Stimulated activated CD4-positive, alpha-beta T cell treated with anti-CD3 and anti-CD28 coated beads, Interleukin-2, amount 100 ng/mL, for 4 hours (primary cell): ENCODE results near the gene MACROD1.
A peak's percentile ranks its signal among the peaks of the same experiment; 100 is the strongest.

Source experiments
- DNase-seq: peaks from one replicate; pipeline ENCODE4 v3.0.0-alpha.2; 2020; ENCODE audit warnings: low read depth

The MACROD1 gene

GRCh38 chr11:64152841-64153691 lies 12.8 kb downstream of the MACROD1 start:
- DNase-seq: peak; percentile 44

GRCh38 chr11:64151337-64151736 lies 14.6 kb downstream of the MACROD1 start:
- DNase-seq: no peak

GRCh38 chr11:64150481-64151239 lies 15.3 kb downstream of the MACROD1 start:
- no peak for DNase-seq

GRCh38 chr11:64150051-64150450 lies 15.9 kb downstream of the MACROD1 start:
- DNase-seq: no peak

GRCh38 chr11:64148917-64149617 lies 16.8 kb downstream of the MACROD1 start:
- no peak for DNase-seq

- DNase-seq: peak; percentile 43
Measured at GRCh38 chr11:64148226-64148916, 17.5 kb downstream of the MACROD1 start.

GRCh38 chr11:64146036-64146955 lies 19.6 kb downstream of the MACROD1 start:
- DNase-seq: peak; percentile 35

- DNase-seq: no peak
Measured at GRCh38 chr11:64144587-64145472, 21.1 kb downstream of the MACROD1 start.

GRCh38 chr11:64141081-64141783 lies 24.7 kb downstream of the MACROD1 start:
- no peak for DNase-seq

GRCh38 chr11:64140082-64140481 lies 25.8 kb downstream of the MACROD1 start:
- DNase-seq: no peak

- DNase-seq: no peak
Measured at GRCh38 chr11:64139049-64139448, 26.9 kb downstream of the MACROD1 start.

GRCh38 chr11:64138398-64138797 lies 27.5 kb downstream of the MACROD1 start:
- DNase-seq: no peak

- no peak for DNase-seq
Measured at GRCh38 chr11:64136765-64137441, 29.0 kb downstream of the MACROD1 start.

GRCh38 chr11:64135711-64136110 lies 30.2 kb downstream of the MACROD1 start:
- no peak for DNase-seq

- DNase-seq: no peak
Measured at GRCh38 chr11:64134963-64135362, 30.9 kb downstream of the MACROD1 start.

GRCh38 chr11:64132982-64133705 lies 32.8 kb downstream of the MACROD1 start:
- no peak for DNase-seq

GRCh38 chr11:64132191-64132771 lies 33.6 kb downstream of the MACROD1 start:
- no peak for DNase-seq
